ENCODE data around the gene GOLGA3.

DNA sequence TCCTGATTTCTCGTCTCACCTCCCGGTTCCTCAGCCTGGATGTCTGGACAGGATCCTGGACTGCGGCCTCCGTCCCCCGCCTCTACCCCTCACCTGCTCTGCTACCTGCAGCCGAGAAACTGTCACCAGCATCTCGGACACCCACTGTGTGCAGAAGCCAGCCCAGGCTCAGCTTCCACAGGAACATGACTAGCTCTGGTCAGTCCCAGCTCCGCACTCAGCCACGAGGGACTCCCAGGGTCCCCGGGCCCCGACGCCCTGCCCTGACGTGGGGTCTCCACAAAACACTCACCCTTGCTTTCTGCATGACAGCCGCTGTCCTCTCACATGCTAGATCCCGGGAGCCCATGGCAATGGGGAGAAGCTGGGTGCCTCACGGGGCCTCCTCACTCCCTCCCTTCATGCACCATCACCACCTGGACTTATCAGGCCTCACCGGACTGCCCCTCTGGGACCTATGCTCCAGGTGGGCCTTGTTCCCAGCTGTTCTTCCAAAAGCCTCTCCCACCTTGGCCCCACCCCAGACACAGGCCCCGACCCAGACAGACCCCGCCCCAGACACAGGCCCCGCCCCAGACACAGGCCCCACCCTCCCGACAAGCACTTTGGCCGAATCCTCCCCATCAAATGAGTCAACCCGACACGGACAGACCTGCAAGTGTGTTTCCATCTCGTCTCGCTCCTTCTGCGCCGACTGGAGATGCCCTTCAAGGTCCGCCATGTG lies 40.1 kb downstream of the GOLGA3 start:
- TF ChIP-seq, protein P1, sequence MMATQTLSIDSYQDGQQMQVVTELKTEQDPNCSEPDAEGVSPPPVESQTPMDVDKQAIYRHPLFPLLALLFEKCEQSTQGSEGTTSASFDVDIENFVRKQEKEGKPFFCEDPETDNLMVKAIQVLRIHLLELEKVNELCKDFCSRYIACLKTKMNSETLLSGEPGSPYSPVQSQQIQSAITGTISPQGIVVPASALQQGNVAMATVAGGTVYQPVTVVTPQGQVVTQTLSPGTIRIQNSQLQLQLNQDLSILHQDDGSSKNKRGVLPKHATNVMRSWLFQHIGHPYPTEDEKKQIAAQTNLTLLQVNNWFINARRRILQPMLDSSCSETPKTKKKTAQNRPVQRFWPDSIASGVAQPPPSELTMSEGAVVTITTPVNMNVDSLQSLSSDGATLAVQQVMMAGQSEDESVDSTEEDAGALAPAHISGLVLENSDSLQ (IDR thresholded peaks at IDR 0.05) = no peak
- TF ChIP-seq L3MBTL2 (conservative IDR thresholded peaks at IDR 0.05) (no peak), ELF4 (IDR thresholded peaks at IDR 0.05) (no peak), SUZ12 (IDR thresholded peaks at IDR 0.05) (no peak)

All from HEK293T (cell line).